Panc1 (cell line): ENCODE measurements around the gene PDGFRA.

Experiments used
- POLR2AphosphoS5 ChIP-seq: IDR thresholded peaks from 2 replicates; pipeline ENCODE4 v1.6.1; 2012; ENCODE audit warnings: mild to moderate bottlenecking, low read depth, low read length, moderate library complexity
- TF ChIP-seq, protein P1 (sequence below): fragments of 450-650 bp; IDR thresholded peaks from 2 replicates; pipeline ENCODE4 v1.5.1; 2017; ENCODE audit warnings: mild to moderate bottlenecking

DNA sequence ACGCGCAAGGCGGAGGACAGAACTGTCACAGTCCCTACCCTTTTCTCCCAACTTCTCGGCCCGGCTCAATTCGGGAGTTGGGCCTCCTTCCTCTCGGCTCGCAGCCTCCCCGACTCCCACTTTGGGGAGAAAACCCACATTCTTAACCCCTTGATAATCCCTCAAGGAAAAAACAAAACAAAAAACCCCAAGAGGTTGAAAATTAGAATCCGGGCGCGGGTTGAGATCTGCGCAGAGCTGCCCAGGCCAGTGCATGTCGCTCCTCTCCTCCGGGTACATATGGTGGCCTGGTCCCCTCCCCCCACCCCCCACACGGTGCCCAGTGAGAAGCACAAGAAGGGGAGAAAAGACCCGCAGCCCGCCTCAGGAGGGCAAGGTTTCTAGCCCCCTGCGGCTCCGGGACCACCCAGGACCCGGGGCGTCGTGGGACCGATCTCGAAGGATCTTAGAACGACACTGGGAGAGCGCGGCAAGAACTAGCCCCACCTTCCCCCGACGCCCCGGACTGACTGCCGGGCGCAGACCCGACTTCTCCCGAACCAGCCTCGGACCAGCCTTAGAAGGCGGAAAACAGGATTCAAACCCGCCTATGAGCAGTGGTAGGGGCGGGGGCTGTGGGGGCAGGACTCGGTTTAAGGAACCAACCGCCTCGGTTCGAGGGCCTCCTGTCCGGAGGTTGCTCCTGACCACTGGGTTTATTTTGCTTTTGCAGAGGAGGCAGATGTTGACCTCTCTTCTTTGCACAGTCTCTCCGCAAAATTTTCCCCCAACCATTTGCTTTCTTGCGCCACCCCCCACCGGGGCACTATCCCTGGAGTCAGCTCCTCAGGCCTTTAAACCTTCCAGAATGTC lies 2.5 kb upstream of the PDGFRA start:
- TF ChIP-seq, protein P1, sequence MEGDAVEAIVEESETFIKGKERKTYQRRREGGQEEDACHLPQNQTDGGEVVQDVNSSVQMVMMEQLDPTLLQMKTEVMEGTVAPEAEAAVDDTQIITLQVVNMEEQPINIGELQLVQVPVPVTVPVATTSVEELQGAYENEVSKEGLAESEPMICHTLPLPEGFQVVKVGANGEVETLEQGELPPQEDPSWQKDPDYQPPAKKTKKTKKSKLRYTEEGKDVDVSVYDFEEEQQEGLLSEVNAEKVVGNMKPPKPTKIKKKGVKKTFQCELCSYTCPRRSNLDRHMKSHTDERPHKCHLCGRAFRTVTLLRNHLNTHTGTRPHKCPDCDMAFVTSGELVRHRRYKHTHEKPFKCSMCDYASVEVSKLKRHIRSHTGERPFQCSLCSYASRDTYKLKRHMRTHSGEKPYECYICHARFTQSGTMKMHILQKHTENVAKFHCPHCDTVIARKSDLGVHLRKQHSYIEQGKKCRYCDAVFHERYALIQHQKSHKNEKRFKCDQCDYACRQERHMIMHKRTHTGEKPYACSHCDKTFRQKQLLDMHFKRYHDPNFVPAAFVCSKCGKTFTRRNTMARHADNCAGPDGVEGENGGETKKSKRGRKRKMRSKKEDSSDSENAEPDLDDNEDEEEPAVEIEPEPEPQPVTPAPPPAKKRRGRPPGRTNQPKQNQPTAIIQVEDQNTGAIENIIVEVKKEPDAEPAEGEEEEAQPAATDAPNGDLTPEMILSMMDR = no peak
- TF ChIP-seq POLR2AphosphoS5 = no peak
